ENCODE data around the gene SMARCD3. TPM values are rescaled to one million over a fixed set of nuclear protein-coding genes. Genes with fewer than 3 reads are reported as not detected.

The SMARCD3 gene
- total and polyA plus RNA-seq, 2 of the 8 experiments (the other 6 are each of a cell fraction or from before 2014, with no cell fraction given): 3.0 to 5.6 TPM

DNA sequence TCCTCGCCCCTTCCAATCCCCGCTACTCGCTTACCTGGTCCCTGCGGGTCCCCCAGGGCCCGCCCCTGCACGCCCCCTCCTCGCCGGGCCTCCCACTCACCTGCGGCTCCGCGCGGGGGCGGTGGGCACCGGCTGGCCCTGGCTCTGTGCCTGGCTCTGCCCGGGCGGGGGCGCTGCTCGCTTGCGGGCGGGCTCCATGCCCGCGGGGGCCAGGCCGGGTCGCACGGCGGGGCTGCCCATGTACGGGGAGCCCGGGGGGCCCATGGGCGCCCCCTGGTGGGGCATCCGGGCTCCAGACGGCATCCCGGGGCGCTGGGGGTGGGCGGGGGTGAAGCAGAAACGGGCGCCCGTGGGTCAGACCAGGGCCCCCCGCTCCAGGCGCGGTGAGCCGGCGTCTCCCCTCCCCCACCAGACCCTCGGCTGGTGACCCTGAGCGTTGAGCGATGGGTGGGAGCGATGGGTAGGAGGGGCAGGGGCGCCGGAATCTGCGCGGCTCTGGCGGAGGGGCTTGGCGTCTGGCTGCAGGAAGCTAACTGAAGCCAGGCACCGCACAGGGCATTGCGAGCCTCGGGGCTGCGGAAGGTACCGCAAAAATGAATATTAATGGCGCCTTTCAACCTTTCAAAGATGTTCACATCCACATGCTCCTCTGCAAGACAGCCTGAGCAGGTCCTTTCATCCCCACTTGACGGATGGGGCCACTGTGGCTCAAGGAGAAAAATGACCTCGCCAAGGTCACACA, 3.0 kb downstream of the SMARCD3 start:
- Histone ChIP-seq H2BK20ac (ENCODE audit: low read length) (no peak overlapping the region), H3K27ac (ENCODE audit: low read depth, low read length) (no peak overlapping the region), H3K56ac (replicated peaks; ENCODE audit: insufficient read length, low read depth, low read length) (no peak overlapping the region), H4K5ac (ENCODE audit: insufficient read length, low read depth, low read length) (no peak overlapping the region), H3K23ac (ENCODE audit: insufficient read length) (no peak overlapping the region), H3K36me3 (ENCODE audit: control insufficient read depth in 2 of 4, insufficient read depth in 4 of 4, low read length in 3 of 4) (no peaks in the 10 kb centered on the region), H2AK5ac (ENCODE audit: low read depth, low read length) (no peak overlapping the region), H2BK12ac (ENCODE audit: low read depth, low read length) (no peak overlapping the region), H3K79me2 (ENCODE audit: control insufficient read depth in 1 of 2, insufficient read depth in 2 of 2, low read length in 2 of 2) (no peaks in the 10 kb centered on the region), H3K14ac (ENCODE audit: insufficient read length) (no peak overlapping the region), H3K18ac (ENCODE audit: extremely low read depth, low read length) (peak overlapping the region; percentile 71; the same call in 1 of the 2 replicates), H3K4me1 (replicated peaks in 1 of 4; ENCODE audit: control insufficient read depth in 3 of 4, insufficient read depth in 4 of 4, low read length in 3 of 4) (peaks cover 0 to 51% (median 34%) of the 10 kb centered on the region in 4 experiments; a peak in 6 of 7 replicates), H3K23me2 (ENCODE audit: low read depth, low read length) (peaks cover 21% of the 10 kb centered on the region), H4K8ac (ENCODE audit: extremely low read depth, insufficient read depth, low read length) (peak overlapping the region; percentile 83), H4K91ac (replicated peaks; ENCODE audit: insufficient read length, low read length) (no peak overlapping the region), H3K4ac (replicated peaks; ENCODE audit: insufficient read length, low read depth, low read length) (no peak overlapping the region), H3K79me1 (ENCODE audit: low read depth, low read length) (peaks cover 3% of the 10 kb centered on the region; the same call in 1 of the 2 replicates), H2BK15ac (ENCODE audit: low read length) (no peak overlapping the region), H3K9me3 (ENCODE audit: insufficient read depth in 2 of 2, low read depth in 1 of 2, low read length in 1 of 2) (no peaks in the 10 kb centered on the region), H3K9ac (replicated peaks in 1 of 4; ENCODE audit: extremely low read depth in 1 of 4, low read depth in 3 of 4, low read length in 3 of 4) (no peak overlapping the region; a peak in 1 of 7 replicates), H2BK5ac (ENCODE audit: low read depth, low read length) (no peak overlapping the region), H4K20me1 (replicated peaks in 1 of 2; ENCODE audit: control insufficient read depth in 1 of 2, insufficient read depth in 2 of 2, low read length in 2 of 2) (peaks cover 1 to 9% of the 10 kb centered on the region in 2 experiments), H3K4me2 (ENCODE audit: insufficient read depth in 1 of 2, low read depth in 2 of 2, low read length in 2 of 2) (peak overlapping the region; percentile 58 to 88), H3K4me3 (ENCODE audit: extremely low read depth in 1 of 4, insufficient read depth in 2 of 4, low read depth in 3 of 4, low read length in 4 of 4) (peak overlapping the region; percentile 20 to 61 (median 35)), H2BK120ac (replicated peaks; ENCODE audit: low read depth, low read length) (no peak overlapping the region), H2AFZ (ENCODE audit: low read length) (no peak overlapping the region), H3K27me3 (replicated peaks in 1 of 4; ENCODE audit: control insufficient read depth in 3 of 4, extremely low read depth in 1 of 4, insufficient read depth in 3 of 4, low read length in 3 of 4) (peaks cover 17 to 58% (median 50%) of the 10 kb centered on the region in 4 experiments)
- CTCF ChIA-PET (ENCODE audit: partially characterized antibody): interaction anchor here (0.6 to 5.1 kb wide), 42 partner anchors 7 to 367 kb away, joined by 3 to 71 read pairs (median 4); partner anchors contain the start of genes ABCF2, CHPF2 and H2BK1
- DNase-seq (ENCODE audit: low read depth in 1 of 2, low spot score in 2 of 2) (peak in 1 of 2 experiments; percentile 81), FAIRE-seq (no peak)
- 4% methylated on average over 38 of the region's 60 CpGs; no CpG with 5 or more reads in 1 of the 2 experiments for WGBS, 2 experiments (ENCODE audit: extremely low coverage in 1 of 2, insufficient coverage in 1 of 2, insufficient read length in 1 of 2, insufficient replicate concordance in 2 of 2, low coverage in 1 of 2, low lambda C conversion rate in 2 of 2, missing lambda C conversion rate in 1 of 2)
- POLR2A ChIA-PET (ENCODE audit: partially characterized antibody): interaction anchor here (0.9 to 1.3 kb wide), 2 partner anchors 19 to 59 kb away, joined by 3 to 7 read pairs; partner anchors contain the start of gene ABCF2
- TF ChIP-seq CHD1 (IDR thresholded peaks at IDR 0.05; ENCODE audit: low read depth, low read length): no peak
- no peak for TF ChIP-seq CREB1 (IDR thresholded peaks at IDR 0.05)

All from H1 (cell line).